ENCODE results near the gene POU2AF2.

The POU2AF2 gene, protein sequence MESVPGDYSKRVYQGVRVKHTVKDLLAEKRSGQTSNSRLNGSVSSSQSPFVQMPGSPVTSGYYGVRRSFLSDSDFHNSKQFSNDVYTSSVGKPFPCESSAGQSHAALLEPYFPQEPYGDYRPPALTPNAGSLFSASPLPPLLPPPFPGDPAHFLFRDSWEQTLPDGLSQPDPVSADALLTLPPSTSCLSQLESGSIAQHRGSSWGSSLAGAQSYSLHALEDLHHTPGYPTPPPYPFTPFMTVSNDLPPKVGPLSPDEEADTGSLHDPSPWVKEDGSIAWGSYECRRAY

GRCh38 chr11:111245425-111245824 lies at the start of gene POU2AF2:
POU2AF2 (plus strand) TSS chr11:111245725; CDS start chr11:111245854, 129 bp downstream.
- Histone ChIP-seq H3K27ac (no peak within 1 kb of the TSS), H3K4me3 (ENCODE audit: low read depth, low read length) (no peak within 1 kb of the TSS), H3K27me3 (ENCODE audit: insufficient read depth, low read depth, severe bottlenecking) (no peaks in the 10 kb centered on the region), H3K9me3 (ENCODE audit: severe bottlenecking) (no peaks in the 10 kb centered on the region), H3K36me3 (no peaks in the 10 kb centered on the region)
- no peak for DNase-seq
- TF ChIP-seq CTCF (IDR thresholded peaks at IDR 0.05; ENCODE audit: low read depth, low read length), result no peak

DNA sequence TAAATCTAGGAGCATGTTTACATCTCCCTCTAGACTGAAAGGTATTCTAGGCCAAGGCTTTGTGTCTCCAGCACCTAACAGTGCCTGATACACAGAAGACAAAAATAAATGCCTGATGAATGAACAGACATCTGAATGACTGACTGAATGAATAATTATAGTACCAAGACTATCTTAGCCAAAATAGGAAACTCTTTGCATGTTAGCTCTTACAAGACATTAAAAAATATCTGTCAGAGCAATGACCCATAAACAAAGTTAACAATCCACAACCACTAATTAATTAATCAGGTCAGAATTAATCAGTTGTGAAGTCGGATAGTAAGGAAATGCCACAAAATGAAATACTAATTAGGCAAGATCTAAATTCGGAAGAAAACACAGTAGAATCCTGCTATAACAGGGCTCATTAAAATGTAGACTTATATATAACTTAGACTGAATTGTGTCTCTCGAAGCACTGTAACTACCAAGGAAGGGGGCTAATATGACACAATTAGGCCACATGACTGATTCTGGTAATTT lies 45.5 kb upstream of the POU2AF2 start:
- no peaks in the 10 kb centered on the region for H3K9me3 ChIP-seq (ENCODE audit: severe bottlenecking)
- TF ChIP-seq CTCF (IDR thresholded peaks at IDR 0.05; ENCODE audit: low read depth, low read length), result no peak
- no peak overlapping the region for H3K4me3 ChIP-seq (ENCODE audit: low read depth, low read length)
- H3K27me3 ChIP-seq (ENCODE audit: insufficient read depth, low read depth, severe bottlenecking), result no peaks in the 10 kb centered on the region
- no peak for DNase-seq
- H3K27ac ChIP-seq, result no peak overlapping the region
- no peaks in the 10 kb centered on the region for H3K36me3 ChIP-seq

DNA sequence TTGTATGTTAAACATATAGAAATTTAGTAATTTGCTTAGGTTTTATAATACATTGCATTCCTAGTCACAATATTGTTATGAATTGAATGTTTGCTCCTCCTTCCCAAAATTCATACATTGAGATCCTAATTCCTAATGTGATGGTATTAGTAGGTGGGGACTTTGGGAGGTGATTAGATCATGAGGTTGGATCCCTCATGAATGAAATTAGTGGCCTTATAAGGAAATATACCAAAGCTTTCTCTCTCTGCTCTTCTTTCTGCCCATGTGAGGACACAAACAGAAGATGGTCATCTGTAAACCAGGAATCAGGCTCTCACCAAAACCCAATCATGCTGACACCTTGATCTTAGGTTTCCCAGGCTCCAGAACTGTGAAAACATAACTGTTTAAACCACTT lies 41.3 kb upstream of the POU2AF2 start:
- Histone ChIP-seq H3K36me3 (no peaks in the 10 kb centered on the region), H3K27ac (no peak overlapping the region), H3K27me3 (ENCODE audit: insufficient read depth, low read depth, severe bottlenecking) (no peaks in the 10 kb centered on the region), H3K9me3 (ENCODE audit: severe bottlenecking) (no peaks in the 10 kb centered on the region), H3K4me3 (ENCODE audit: low read depth, low read length) (no peak overlapping the region)
- TF ChIP-seq CTCF (IDR thresholded peaks at IDR 0.05; ENCODE audit: low read depth, low read length), result no peak
- DNase-seq, result no peak

- no peak overlapping the region for H3K27ac ChIP-seq
- H3K4me3 ChIP-seq (ENCODE audit: low read depth, low read length), result no peak overlapping the region
- no peaks in the 10 kb centered on the region for H3K9me3 ChIP-seq (ENCODE audit: severe bottlenecking)
Measured at GRCh38 chr11:111205632-111206385, 39.7 kb upstream of the POU2AF2 start.

DNA sequence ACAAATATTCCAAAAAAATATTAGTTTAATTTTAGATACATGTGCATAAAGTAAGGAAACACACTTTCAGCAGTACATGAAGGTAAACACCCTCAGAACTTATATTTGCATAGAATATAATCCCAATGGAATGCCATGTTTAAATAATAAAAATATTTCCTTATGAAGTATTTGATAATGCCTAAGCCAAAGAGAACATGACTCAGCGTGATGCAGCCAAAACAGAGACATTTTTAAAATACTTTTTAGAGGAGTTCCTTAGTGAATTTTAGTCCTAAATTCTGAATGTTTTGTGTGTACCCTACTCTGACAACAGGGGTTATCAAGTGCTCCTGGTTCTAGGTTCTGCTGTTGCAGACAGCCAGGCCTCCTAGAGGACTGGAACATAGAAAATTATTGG lies 39.1 kb upstream of the POU2AF2 start:
- H3K27me3 ChIP-seq (ENCODE audit: insufficient read depth, low read depth, severe bottlenecking), result no peaks in the 10 kb centered on the region
- no peaks in the 10 kb centered on the region for H3K9me3 ChIP-seq (ENCODE audit: severe bottlenecking)
- no peak for DNase-seq
- TF ChIP-seq CTCF (IDR thresholded peaks at IDR 0.05; ENCODE audit: low read depth, low read length), result no peak
- H3K36me3 ChIP-seq, result no peaks in the 10 kb centered on the region
- no peak overlapping the region for H3K4me3 ChIP-seq (ENCODE audit: low read depth, low read length)
- no peak overlapping the region for H3K27ac ChIP-seq

More at GRCh38 chr11:111205632-111206385, 39.7 kb upstream of the POU2AF2 start:
- Histone ChIP-seq H3K36me3 (no peaks in the 10 kb centered on the region), H3K27me3 (ENCODE audit: insufficient read depth, low read depth, severe bottlenecking) (no peaks in the 10 kb centered on the region)
- DNase-seq, result no peak
- no peak for TF ChIP-seq CTCF (IDR thresholded peaks at IDR 0.05; ENCODE audit: low read depth, low read length)
